Measurements from ENCODE around the gene NECAB3. TPM values are rescaled to one million over a fixed set of nuclear protein-coding genes. Genes with fewer than 3 reads are reported as not detected.
A peak's percentile ranks its signal among the peaks of the same experiment; 100 is the strongest.

The NECAB3 gene
- total RNA-seq: 10 to 100 TPM; 25.5 to 36.6 TPM
- long read RNA-seq, donor 1, partial matches to known transcripts: 1 of 10 reads
- long read RNA-seq, donor 1, other reads (novel, unspliced or antisense): 5 of 10 reads
- long read RNA-seq, donor 2, transcript NECAB3-202 (13 exons, 1,942 nt): major isoform, 12 of 31 reads
- long read RNA-seq, donor 2, partial matches to known transcripts: 5 of 31 reads
- long read RNA-seq, donor 2, other reads (novel, unspliced or antisense): 14 of 31 reads

GRCh38 chr20:33674294-33675135 is at the start of gene NECAB3:
NECAB3 (minus strand) TSS chr20:33674428; CDS start chr20:33674352, 76 bp downstream.
- intact Hi-C loops (cut with DNase I): no loop called here
- peak; percentile 92 for DNase-seq (ENCODE audit: low spot score)

GRCh38 chr20:33721391-33722140 is 47.3 kb upstream of the NECAB3 start:
- intact Hi-C loops (cut with DNase I): no loop called here
- no peak for DNase-seq (ENCODE audit: low spot score)

- intact Hi-C loops (cut with DNase I): no loop called here
- DNase-seq (ENCODE audit: low spot score): peak; percentile 96
Measured at GRCh38 chr20:33719989-33720709, 45.9 kb upstream of the NECAB3 start, which contains the start of gene PXMP4. PXMP4 (minus strand) TSS chr20:33720310; CDS start chr20:33720207, 103 bp downstream.

- intact Hi-C loops (cut with DNase I): no loop called here
- DNase-seq (ENCODE audit: low spot score): no peak
Measured at GRCh38 chr20:33719277-33719988, 45.2 kb upstream of the NECAB3 start.

- no peak for DNase-seq (ENCODE audit: low spot score)
- intact Hi-C loops (cut with DNase I): no loop called here
Measured at GRCh38 chr20:33716498-33716897, 42.3 kb upstream of the NECAB3 start.

- no peak for DNase-seq (ENCODE audit: low spot score)
- intact Hi-C loops (cut with DNase I): no loop called here
Measured at GRCh38 chr20:33713865-33714367, 39.7 kb upstream of the NECAB3 start.

- no peak for DNase-seq (ENCODE audit: low spot score)
- intact Hi-C loops (cut with DNase I): no loop called here
Measured at GRCh38 chr20:33711446-33711738, 37.2 kb upstream of the NECAB3 start.

GRCh38 chr20:33710681-33711445 is 36.6 kb upstream of the NECAB3 start:
- no peak for DNase-seq (ENCODE audit: low spot score)
- intact Hi-C loops (cut with DNase I): no loop called here

GRCh38 chr20:33709905-33710541 is 35.8 kb upstream of the NECAB3 start:
- intact Hi-C loops (cut with DNase I): no loop called here
- no peak for DNase-seq (ENCODE audit: low spot score)

- intact Hi-C loops (cut with DNase I): no loop called here
- DNase-seq (ENCODE audit: low spot score): no peak
Measured at GRCh38 chr20:33709398-33709797, 35.2 kb upstream of the NECAB3 start.

- intact Hi-C loops (cut with DNase I): no loop called here
Measured at GRCh38 chr20:33707668-33708067, 33.4 kb upstream of the NECAB3 start.

GRCh38 chr20:33704197-33704924 is 30.1 kb upstream of the NECAB3 start:
- intact Hi-C loops (cut with DNase I): no loop called here
- DNase-seq (ENCODE audit: low spot score): no peak

More at GRCh38 chr20:33707668-33708067, 33.4 kb upstream of the NECAB3 start:
- no peak for DNase-seq (ENCODE audit: low spot score)

- intact Hi-C loops (cut with DNase I): no loop called here
- DNase-seq (ENCODE audit: low spot score): no peak
Measured at GRCh38 chr20:33703498-33704137, 29.4 kb upstream of the NECAB3 start.

GRCh38 chr20:33702861-33703260 is 28.6 kb upstream of the NECAB3 start:
- no peak for DNase-seq (ENCODE audit: low spot score)
- intact Hi-C loops (cut with DNase I): no loop called here

- no peak for DNase-seq (ENCODE audit: low spot score)
- intact Hi-C loops (cut with DNase I): no loop called here
Measured at GRCh38 chr20:33701629-33702450, 27.6 kb upstream of the NECAB3 start.
